ENCODE data around the gene SRY. TPM values are rescaled to one million over a fixed set of nuclear protein-coding genes. Genes with fewer than 3 reads are reported as not detected.
A peak's percentile ranks its signal among the peaks of the same experiment; 100 is the strongest.

SRY gene
- polyA plus RNA-seq, 2 of the 4 experiments (the other 2 are of a cell fraction), result not detected

GRCh38 chrY:2796977-2797523, 9.6 kb upstream of the SRY start:
- 74% methylated on average over 7 of the region's 7 CpGs for WGBS (ENCODE audit: missing lambda C conversion rate)
- DNase-seq (ENCODE audit: low read depth in 1 of 2, low spot score in 1 of 2) (no peak), FAIRE-seq (no peak), ATAC-seq (no peak)
- H3K4me3 ChIP-seq, result no peak overlapping the region
- no peak for TF ChIP-seq MYC (IDR thresholded peaks at IDR 0.05; ENCODE audit: borderline replicate concordance, low read length)
- no peak for TF ChIP-seq KDM5A (IDR thresholded peaks at IDR 0.05)
- TF ChIP-seq CEBPB (IDR thresholded peaks at IDR 0.05), result no peak
- no peak for TF ChIP-seq CHD2 (IDR thresholded peaks at IDR 0.05; ENCODE audit: low read length, partially characterized antibody)
- TF ChIP-seq MAZ (IDR thresholded peaks at IDR 0.05; ENCODE audit: borderline replicate concordance, low read depth, low read length), result no peak
- no peak for TF ChIP-seq EHF (CRISPR knock-in tag; IDR thresholded peaks at IDR 0.05)
- no peak for TF ChIP-seq TFCP2L1 (CRISPR knock-in tag; IDR thresholded peaks at IDR 0.05)
- TF ChIP-seq BCL3 (IDR thresholded peaks at IDR 0.05), result no peak
- no peak for TF ChIP-seq ZNF302 (CRISPR knock-in tag; IDR thresholded peaks at IDR 0.05)
- TF ChIP-seq ZC3H11A (IDR thresholded peaks at IDR 0.05), result no peak
- TF ChIP-seq SREBF2 (IDR thresholded peaks at IDR 0.05), result no peak
- TF ChIP-seq ESRRA (IDR thresholded peaks at IDR 0.05; ENCODE audit: borderline replicate concordance, low read length), result no peak
- TF ChIP-seq CHD4 (IDR thresholded peaks at IDR 0.05; ENCODE audit: borderline replicate concordance), result no peak
- TF ChIP-seq TP53 (CRISPR knock-in tag; IDR thresholded peaks at IDR 0.05), result no peak
- no peak for TF ChIP-seq HDAC2 (IDR thresholded peaks at IDR 0.05)
- TF ChIP-seq BHLHE40 (IDR thresholded peaks at IDR 0.05; ENCODE audit: low read depth, low read length), result no peak
- no peak for TF ChIP-seq RARB (CRISPR knock-in tag; IDR thresholded peaks at IDR 0.05)
- TF ChIP-seq HOXB5 (CRISPR knock-in tag; IDR thresholded peaks at IDR 0.05), result no peak
- TF ChIP-seq NR3C1 (IDR thresholded peaks at IDR 0.05), result no peak
- TF ChIP-seq GATA3 (IDR thresholded peaks at IDR 0.05; ENCODE audit: borderline replicate concordance), result no peak
- H3K27ac ChIP-seq, result no peak overlapping the region
- ChIA-PET CTCF (no interaction called here), POLR2A (no interaction called here)
- no peaks in the 10 kb centered on the region for H3K9me3 ChIP-seq
- H3K4me1 ChIP-seq, result no peaks in the 10 kb centered on the region
- no peak overlapping the region for H3K4me2 ChIP-seq

- POLR2A ChIA-PET, result no interaction called here
These were observed 2.3 kb upstream of the SRY start for GRCh38 chrY:2789756-2790155.

GRCh38 chrY:2786876-2787512, 488 bp downstream of the SRY start:
- peak overlapping the region; percentile 26; the same call in 2 of the 3 replicates for H3K4me3 ChIP-seq
- no peaks in the 10 kb centered on the region for H3K4me1 ChIP-seq
- H3K9me3 ChIP-seq, result no peaks in the 10 kb centered on the region
- ChIA-PET POLR2A (no interaction called here), CTCF (no interaction called here)
- no peak overlapping the region for H3K27ac ChIP-seq
- no peak for DNase-seq (ENCODE audit: low read depth in 1 of 2, low spot score in 1 of 2)
- peak overlapping the region; percentile 26; the same call in 1 of the 3 replicates for H3K4me2 ChIP-seq
- 54% methylated on average over 24 of the region's 28 CpGs for WGBS (ENCODE audit: missing lambda C conversion rate)
- no peak for ATAC-seq
- FAIRE-seq, result no peak
- TF ChIP-seq EP300 (IDR thresholded peaks at IDR 0.05), result no peak
- no peak for TF ChIP-seq ATOH8 (CRISPR knock-in tag; IDR thresholded peaks at IDR 0.05; ENCODE audit: low read depth)
- TF ChIP-seq CEBPB (IDR thresholded peaks at IDR 0.05), result no peak
- no peak for TF ChIP-seq MAZ (IDR thresholded peaks at IDR 0.05; ENCODE audit: borderline replicate concordance, low read depth, low read length)
- no peak for TF ChIP-seq GATA3 (IDR thresholded peaks at IDR 0.05; ENCODE audit: borderline replicate concordance)
- no peak for TF ChIP-seq MAFK (IDR thresholded peaks at IDR 0.05; ENCODE audit: partially characterized antibody)
- no peak for TF ChIP-seq RCOR1 (IDR thresholded peaks at IDR 0.05; ENCODE audit: low read depth, low read length)

More at GRCh38 chrY:2789756-2790155, 2.3 kb upstream of the SRY start:
- CTCF ChIA-PET, result no interaction called here
- Histone ChIP-seq H3K4me2 (no peak overlapping the region), H3K9me3 (no peaks in the 10 kb centered on the region), H3K4me1 (no peaks in the 10 kb centered on the region), H3K4me3 (no peak overlapping the region), H3K27ac (no peak overlapping the region)
- ATAC-seq (no peak), DNase-seq (ENCODE audit: low read depth in 1 of 2, low spot score in 1 of 2) (no peak), FAIRE-seq (no peak)
- WGBS (ENCODE audit: missing lambda C conversion rate), result 93% methylated on average over 18 of the region's 33 CpGs
- TF ChIP-seq MAFK (IDR thresholded peaks at IDR 0.05; ENCODE audit: partially characterized antibody), result no peak
- TF ChIP-seq MAZ (IDR thresholded peaks at IDR 0.05; ENCODE audit: borderline replicate concordance, low read depth, low read length), result no peak
- TF ChIP-seq EP300 (IDR thresholded peaks at IDR 0.05), result no peak

Small RNA genes lying within 50 kb of the gene (small RNA-seq; reads per million reads assigned to genes)
- 0 reads per million in 6 experiments for gene RNU6-1334P
- 0 reads per million in 6 experiments for gene TOMM22P2

Other genes starting within 250 kb of the SRY start
- gene RPS4Y1, start 53.9 kb upstream of the SRY start, polyA plus RNA-seq (2011; rRNA removed), result 632 and 671 TPM in 2 replicates
- 225 to 248 TPM (median 233 TPM) in 3 replicates for gene RPS4Y1, start 53.9 kb upstream of the SRY start, polyA plus RNA-seq (2017; fragmentation: RNase III; extraction: RNeasy Plus Mini Kit Qiagen cat#74134 plus additional on column Dnase treatment)
- 8.6 and 11.3 TPM in 2 replicates for gene ZFY, start 147.7 kb upstream of the SRY start, polyA plus RNA-seq (2011; rRNA removed)
- gene ZFY, start 147.7 kb upstream of the SRY start, polyA plus RNA-seq (2017; fragmentation: RNase III; extraction: RNeasy Plus Mini Kit Qiagen cat#74134 plus additional on column Dnase treatment), result 3.0 to 3.2 TPM (median 3.1 TPM) in 3 replicates